COLO668 (cell line): ENCODE measurements around the gene BTNL3.
A peak's percentile ranks its signal among the peaks of the same experiment; 100 is the strongest.
"Not testable (repeated sequence)": the region's sequence is repeated elsewhere in the genome, so short reads cannot be mapped to it uniquely, and the experiment has no call there.

Source experiments
- DNase-seq: peaks from one replicate; lab custom pipeline; 2025; ENCODE audit not compliant: unreplicated experiment; lab: John Stamatoyannopoulos, UW

BTNL3 gene

GRCh38 chr5:180988592-180988991, at the start of gene BTNL3:
Gene BTNL3 (plus strand): TSS chr5:180988846. CDS start chr5:180989029, 183 bp downstream.
- DNase-seq, result no peak

GRCh38 chr5:180950291-180950949, 38.2 kb upstream of the BTNL3 start:
- DNase-seq, result no peak

- peak; percentile 3 for DNase-seq
Measured at GRCh38 chr5:180959661-180960060, 29.0 kb upstream of the BTNL3 start.

- no peak for DNase-seq
Measured at GRCh38 chr5:180960209-180960608, 28.4 kb upstream of the BTNL3 start.

- no peak for DNase-seq
Measured at GRCh38 chr5:180969406-180969805, 19.2 kb upstream of the BTNL3 start.

- no peak for DNase-seq
Measured at GRCh38 chr5:180970336-180970735, 18.3 kb upstream of the BTNL3 start.

- no peak for DNase-seq
Measured at GRCh38 chr5:180970875-180971274, 17.8 kb upstream of the BTNL3 start.

- no peak for DNase-seq
Measured at GRCh38 chr5:180974612-180975315, 13.9 kb upstream of the BTNL3 start.

GRCh38 chr5:180975338-180975737, 13.3 kb upstream of the BTNL3 start:
- DNase-seq, result no peak

GRCh38 chr5:180976518-180976917, 12.1 kb upstream of the BTNL3 start:
- DNase-seq, result no peak

GRCh38 chr5:180977852-180978251, 10.8 kb upstream of the BTNL3 start:
- DNase-seq, result no peak

- no peak for DNase-seq
Measured at GRCh38 chr5:180982008-180982741, 6.5 kb upstream of the BTNL3 start.

GRCh38 chr5:180988016-180988415, 630 bp upstream of the BTNL3 start:
- DNase-seq, result no peak

GRCh38 chr5:180990086-180990881, 1.6 kb downstream of the BTNL3 start:
- DNase-seq, result no peak

GRCh38 chr5:180990882-180991242, 2.2 kb downstream of the BTNL3 start:
- no peak for DNase-seq

GRCh38 chr5:181001947-181002346, 13.3 kb downstream of the BTNL3 start:
- no peak for DNase-seq

GRCh38 chr5:181005791-181006190, 17.1 kb downstream of the BTNL3 start:
- DNase-seq, result no peak

- no peak for DNase-seq
Measured at GRCh38 chr5:181008136-181008535, 19.5 kb downstream of the BTNL3 start.

- DNase-seq, result not testable (repeated sequence)
Measured at GRCh38 chr5:181010018-181010417, 21.4 kb downstream of the BTNL3 start.

GRCh38 chr5:181014654-181015053, 26.0 kb downstream of the BTNL3 start:
- DNase-seq, result not testable (repeated sequence)

- not testable (repeated sequence) for DNase-seq
Measured at GRCh38 chr5:181017448-181017847, 28.8 kb downstream of the BTNL3 start.
